ENCODE data around the gene FUT2.

FUT2 gene

DNA sequence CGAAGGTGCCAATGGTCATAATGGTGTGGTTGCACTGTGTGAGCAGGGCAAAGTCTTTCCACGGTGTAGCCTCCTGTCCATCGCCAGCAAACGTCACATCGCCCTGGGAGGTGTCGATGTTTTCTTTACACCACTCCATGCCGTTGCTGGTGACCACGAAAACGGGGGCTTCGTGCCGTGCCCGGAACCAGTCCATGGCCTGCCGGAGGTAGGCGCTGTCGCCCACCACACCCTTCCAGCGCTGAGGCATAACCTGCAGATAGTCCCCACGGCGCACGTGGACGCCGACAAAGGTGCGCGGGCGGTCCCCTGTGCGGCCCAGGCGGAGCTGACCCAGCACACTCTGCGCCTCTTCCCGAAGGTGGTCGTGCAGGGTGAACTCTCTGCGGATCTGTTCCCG lies 54.6 kb downstream of the FUT2 start:
- H3K9me3 ChIP-seq (ENCODE audit: low read length): no peaks in the 10 kb centered on the region
- H3K4me1 ChIP-seq (ENCODE audit: insufficient read depth, low read length, severe bottlenecking): peaks cover 22% of the 10 kb centered on the region
- no peaks in the 10 kb centered on the region for H4K20me1 ChIP-seq (ENCODE audit: insufficient read depth, low read length)
- 0 out of 2 replicates have a peak, but pooled peaks cover 4% of the 10 kb centered on the region for H3K27me3 ChIP-seq (ENCODE audit: insufficient read depth, low read length)
- no peak overlapping the region for H3K4me3 ChIP-seq (ENCODE audit: low read depth, low read length, poor library complexity, severe bottlenecking)
- no peak overlapping the region for H3K27ac ChIP-seq (ENCODE audit: low read depth, low read length, poor library complexity, severe bottlenecking)
- H3K9me2 ChIP-seq (ENCODE audit: low read depth, low read length): no peaks in the 10 kb centered on the region
- no peaks in the 10 kb centered on the region for H3K36me3 ChIP-seq (ENCODE audit: insufficient read depth, low read length)
- no peak overlapping the region for H2AFZ ChIP-seq (ENCODE audit: low read length)
- TF ChIP-seq CTCF (IDR thresholded peaks at IDR 0.05; ENCODE audit: low read length): no peak
- no peak for TF ChIP-seq EZH2 (IDR thresholded peaks at IDR 0.05; ENCODE audit: borderline replicate concordance, low read length)
- no peaks in the 10 kb centered on the region for H3F3A ChIP-seq (ENCODE audit: insufficient read depth, low read length)
- no peaks in the 10 kb centered on the region for H3K79me2 ChIP-seq (ENCODE audit: insufficient read depth, low read length)
- H3K9ac ChIP-seq (ENCODE audit: low read length): no peak overlapping the region
- H3K4me2 ChIP-seq (ENCODE audit: low read length): no peak overlapping the region

- Histone ChIP-seq H3K9ac (ENCODE audit: low read length) (no peak overlapping the region), H3K4me1 (ENCODE audit: insufficient read depth, low read length, severe bottlenecking) (peaks cover 22% of the 10 kb centered on the region), H3K9me2 (ENCODE audit: low read depth, low read length) (no peaks in the 10 kb centered on the region), H3K27me3 (ENCODE audit: insufficient read depth, low read length) (0 out of 2 replicates have a peak, but pooled peaks cover 4% of the 10 kb centered on the region), H3F3A (ENCODE audit: insufficient read depth, low read length) (no peaks in the 10 kb centered on the region), H3K4me2 (ENCODE audit: low read length) (no peak overlapping the region), H3K27ac (ENCODE audit: low read depth, low read length, poor library complexity, severe bottlenecking) (no peak overlapping the region), H3K4me3 (ENCODE audit: low read depth, low read length, poor library complexity, severe bottlenecking) (no peak overlapping the region), H3K79me2 (ENCODE audit: insufficient read depth, low read length) (no peaks in the 10 kb centered on the region), H3K36me3 (ENCODE audit: insufficient read depth, low read length) (no peaks in the 10 kb centered on the region), H3K9me3 (ENCODE audit: low read length) (no peaks in the 10 kb centered on the region), H2AFZ (ENCODE audit: low read length) (no peak overlapping the region), H4K20me1 (ENCODE audit: insufficient read depth, low read length) (no peaks in the 10 kb centered on the region)
- TF ChIP-seq CTCF (IDR thresholded peaks at IDR 0.05; ENCODE audit: low read length) (no peak), EZH2 (IDR thresholded peaks at IDR 0.05; ENCODE audit: borderline replicate concordance, low read length) (no peak)
These were observed 55.2 kb downstream of the FUT2 start for GRCh38 chr19:48750771-48751504.

DNA sequence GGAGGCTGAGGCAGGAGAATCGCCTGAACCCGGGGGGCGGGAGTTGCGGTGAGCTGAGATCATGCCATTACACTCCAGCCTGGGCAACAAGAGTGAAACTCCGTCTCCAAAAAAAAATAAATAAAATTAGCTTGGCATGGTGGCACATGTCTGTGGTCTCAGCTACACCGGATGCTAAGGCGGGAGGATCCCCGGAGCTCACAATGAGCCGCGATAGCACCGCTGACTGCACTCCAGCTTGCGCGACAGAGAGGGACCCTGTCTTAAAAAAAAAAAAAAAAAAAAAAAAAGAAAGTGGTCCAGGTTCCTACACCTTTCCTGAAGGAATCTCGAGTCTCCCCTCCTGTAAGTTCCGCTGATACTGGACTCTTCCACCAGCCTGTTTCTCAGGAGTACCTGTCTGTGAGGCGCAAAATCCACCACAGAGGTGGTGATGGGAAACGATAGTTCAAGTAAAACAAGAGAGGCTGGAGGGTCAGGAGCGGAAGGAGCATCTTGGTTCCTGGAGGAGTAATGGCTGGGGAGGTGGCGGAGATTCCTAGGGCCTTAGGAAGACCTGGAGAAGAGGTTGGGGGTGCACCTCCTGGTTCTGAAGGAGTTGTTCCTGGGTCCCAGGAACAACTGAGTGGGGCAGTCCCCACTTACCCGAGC lies 56.2 kb downstream of the FUT2 start:
- TF ChIP-seq EZH2 (IDR thresholded peaks at IDR 0.05; ENCODE audit: borderline replicate concordance, low read length): no peak
- no peak for TF ChIP-seq CTCF (IDR thresholded peaks at IDR 0.05; ENCODE audit: low read length)
- H3K79me2 ChIP-seq (ENCODE audit: insufficient read depth, low read length): no peaks in the 10 kb centered on the region
- H3K9me2 ChIP-seq (ENCODE audit: low read depth, low read length): no peaks in the 10 kb centered on the region
- no peaks in the 10 kb centered on the region for H3K9me3 ChIP-seq (ENCODE audit: low read length)
- H2AFZ ChIP-seq (ENCODE audit: low read length): no peak overlapping the region
- peak overlapping the region; percentile 54 for H3K4me3 ChIP-seq (ENCODE audit: low read depth, low read length, poor library complexity, severe bottlenecking)
- 0 out of 2 replicates have a peak, but pooled peaks cover 4% of the 10 kb centered on the region for H3K27me3 ChIP-seq (ENCODE audit: insufficient read depth, low read length)
- H3K27ac ChIP-seq (ENCODE audit: low read depth, low read length, poor library complexity, severe bottlenecking): no peak overlapping the region
- no peaks in the 10 kb centered on the region for H3K36me3 ChIP-seq (ENCODE audit: insufficient read depth, low read length)
- H3F3A ChIP-seq (ENCODE audit: insufficient read depth, low read length): no peaks in the 10 kb centered on the region
- H4K20me1 ChIP-seq (ENCODE audit: insufficient read depth, low read length): no peaks in the 10 kb centered on the region
- no peak overlapping the region; the same call in 1 of the 2 replicates for H3K9ac ChIP-seq (ENCODE audit: low read length)
- H3K4me1 ChIP-seq (ENCODE audit: insufficient read depth, low read length, severe bottlenecking): peaks cover 18% of the 10 kb centered on the region
- H3K4me2 ChIP-seq (ENCODE audit: low read length): peak overlapping the region; percentile 55

Measured in OCI-LY1 (cell line).